HepG2 (cell line): ENCODE results near the gene ZAR1L. TPM values are rescaled to one million over a fixed set of nuclear protein-coding genes. Genes with fewer than 3 reads are reported as not detected.

ENCODE experiments used
- ATAC-seq: fragments of 200-7000 bp; cut with Tn5 transposase; 3 replicates; pipeline ENCODE4 v1.9.1; 2020; ENCODE audit warnings: mild to moderate bottlenecking, moderate library complexity
- BruUV-seq: library from RNA; stranded (reverse); fragments of 400-500 nt; replicated peaks from 2 replicates; lab custom pipeline; 2021; lab: Mats Ljungman, UMichigan
- CTCF ChIA-PET: fragments of 300-600 bp; formaldehyde crosslinking; extraction: SDS; loops from one replicate; lab custom pipeline; 2021; ENCODE audit warnings: low total read pairs, inconsistent platforms, low intra/inter-chr PET ratio; lab: Yijun Ruan, JAX
- POLR2A ChIA-PET: fragments of 350-600 bp; sonication (Branson Sonifier 250); formaldehyde crosslinking; loops from one replicate; lab custom pipeline; 2020; ENCODE audit warnings: antibody characterized with exemption, inconsistent platforms; lab: Yijun Ruan, JAX
- DNase-seq: peaks from one replicate; pipeline ENCODE4 v3.0.0-alpha.2; 2015; ENCODE audit warnings: low spot score
- FAIRE-seq: peaks from 3 replicates; lab custom pipeline; 2011; peaks lifted over from hg19 to GRCh38; lab: Jason Lieb, UNC
- H2AFZ ChIP-seq: one replicate; pipeline ENCODE4 v1.6.1; 2011; ENCODE audit warnings: low read length, inconsistent platforms
- H3K27ac ChIP-seq: fragments of 300-600 bp; 3 replicates; pipeline ENCODE4 v1.8.0; 2011; ENCODE audit warnings: mixed run types, mild to moderate bottlenecking, mixed read lengths, low read length, inconsistent platforms; ENCODE audit not compliant: insufficient read depth; ENCODE audit errors: extremely low read length
- H3K27me3 ChIP-seq, 2 experiments: fragments of 200-600 bp in 1 of 2; 2 replicates in 1 of 2; 3 replicates in 1 of 2; pipeline versions ENCODE4 v1.6.0 to v1.8.0; 2011; ENCODE audit warnings: low read length in 2 of 2, mild to moderate bottlenecking in 2 of 2, moderate library complexity in 2 of 2, inconsistent platforms in 1 of 2; ENCODE audit not compliant: insufficient read depth in 2 of 2, control insufficient read depth in 1 of 2
- H3K36me3 ChIP-seq, 2 experiments: fragments of 200-600 bp in 1 of 2; replicated peaks in 1 of 2; 2 replicates in 1 of 2; 3 replicates in 1 of 2; pipeline versions ENCODE4 v1.5.1 to v1.8.0; 2011; ENCODE audit warnings: low read length in 2 of 2, inconsistent platforms in 1 of 2; ENCODE audit not compliant: insufficient read depth in 2 of 2, control insufficient read depth in 1 of 2
- H3K4me1 ChIP-seq: 2 replicates; pipeline ENCODE4 v1.5.1; 2012; ENCODE audit warnings: low read length, inconsistent platforms; ENCODE audit not compliant: insufficient read depth
- H3K4me2 ChIP-seq: 2 replicates; pipeline ENCODE4 v1.6.0; 2011; ENCODE audit warnings: low read depth, low read length, inconsistent platforms
- H3K4me3 ChIP-seq, 3 experiments: fragments of 200-600 bp in 1 of 3; sonication (generic), shearing (Covaris generic) in 1 of 3; replicated peaks in 1 of 3; 2 replicates each; pipeline ENCODE4 v1.5.1; 2011 to 2016; ENCODE audit warnings: low read length in 3 of 3, inconsistent platforms in 2 of 3, low read depth in 2 of 3, mild to moderate bottlenecking in 2 of 3, control low read depth in 1 of 3, mixed read lengths in 1 of 3; ENCODE audit not compliant: insufficient read depth in 1 of 3
- H3K79me2 ChIP-seq: one replicate; pipeline ENCODE4 v1.6.1; 2011; ENCODE audit warnings: low read length, inconsistent platforms; ENCODE audit not compliant: insufficient read depth
- H3K9ac ChIP-seq: 2 replicates; pipeline ENCODE4 v1.6.0; 2011; ENCODE audit warnings: mild to moderate bottlenecking, low read depth, low read length, inconsistent platforms; ENCODE audit not compliant: insufficient read depth
- H3K9me3 ChIP-seq: 2 replicates; pipeline ENCODE4 v1.5.1; 2012; ENCODE audit warnings: mild to moderate bottlenecking, low read length
- H4K20me1 ChIP-seq: 2 replicates; pipeline ENCODE4 v1.6.0; 2011; ENCODE audit warnings: inconsistent platforms, mild to moderate bottlenecking, low read length, moderate library complexity; ENCODE audit not compliant: insufficient read depth
- ASH2L ChIP-seq: fragments of 300-600, 200-600 bp; sonication (generic); IDR thresholded peaks from 2 replicates; pipeline ENCODE4 v1.7.0; 2017; ENCODE audit warnings: low read depth, mild to moderate bottlenecking, moderate library complexity, mixed read lengths, low read length; ENCODE audit not compliant: insufficient read length
- DRAP1 ChIP-seq: IDR thresholded peaks from 2 replicates; pipeline ENCODE4 v1.6.1; 2016; ENCODE audit warnings: missing genetic modification reagents, missing compliant biosample characterization
- FOXO4 ChIP-seq: sonication (generic); formaldehyde crosslinking; conservative IDR thresholded peaks from 2 replicates; pipeline ENCODE4 v1.8.1; 2023; ENCODE audit warnings: missing genetic modification reagents
- HHEX ChIP-seq: IDR thresholded peaks from 2 replicates; pipeline ENCODE4 v1.6.1; 2016; ENCODE audit warnings: control low read depth
- HMG20A ChIP-seq: IDR thresholded peaks from 2 replicates; pipeline ENCODE4 v1.6.1; 2016; ENCODE audit warnings: borderline replicate concordance
- HNRNPH1 ChIP-seq: fragments of 200-400 bp; formaldehyde crosslinking; optimal IDR thresholded peaks from 2 replicates; pipeline ENCODE3; 2017; ENCODE audit warnings: mild to moderate bottlenecking, low read depth, low read length
- RBAK ChIP-seq: sonication (generic); formaldehyde crosslinking; IDR thresholded peaks from 2 replicates; pipeline ENCODE4 v1.5.1; 2020; ENCODE audit warnings: mild to moderate bottlenecking, missing genetic modification reagents
- RFXANK ChIP-seq: IDR thresholded peaks from 2 replicates; pipeline ENCODE4 v1.6.1; 2016
- TOE1 ChIP-seq: sonication (generic); formaldehyde crosslinking; IDR thresholded peaks from 2 replicates; pipeline ENCODE4 v1.4.0; 2020; ENCODE audit warnings: mild to moderate bottlenecking, missing genetic modification reagents
- TOPORS ChIP-seq: sonication (generic); formaldehyde crosslinking; IDR thresholded peaks from 2 replicates; pipeline ENCODE4 v1.8.0; 2023; ENCODE audit warnings: mild to moderate bottlenecking, missing genetic modification reagents
- U2AF1 ChIP-seq: fragments of 200-400 bp; formaldehyde crosslinking; optimal IDR thresholded peaks from 2 replicates; pipeline ENCODE3; 2017; ENCODE audit warnings: mild to moderate bottlenecking, low read depth, low read length
- YEATS2 ChIP-seq: sonication (generic); formaldehyde crosslinking; IDR thresholded peaks from 2 replicates; pipeline ENCODE4 v1.4.0; 2020; ENCODE audit warnings: missing genetic modification reagents, borderline replicate concordance
- ZBTB1 ChIP-seq: sonication (generic); formaldehyde crosslinking; IDR thresholded peaks from 2 replicates; pipeline ENCODE4 v1.4.0; 2020; ENCODE audit warnings: missing genetic modification reagents, borderline replicate concordance
- ZC3H4 ChIP-seq: sonication (generic); formaldehyde crosslinking; IDR thresholded peaks from 2 replicates; pipeline ENCODE4 v1.4.0; 2020; ENCODE audit warnings: missing genetic modification reagents, borderline replicate concordance
- ZFYVE20 ChIP-seq: sonication (generic); formaldehyde crosslinking; IDR thresholded peaks from 2 replicates; pipeline ENCODE4 v1.8.0; 2023; ENCODE audit warnings: low read depth, mild to moderate bottlenecking, moderate library complexity, missing genetic modification reagents, borderline replicate concordance
- ZMYM2 ChIP-seq: sonication (generic); formaldehyde crosslinking; IDR thresholded peaks from 2 replicates; pipeline ENCODE4 v1.8.0; 2022; ENCODE audit warnings: mild to moderate bottlenecking, missing genetic modification reagents
- ZNF441 ChIP-seq: sonication (generic); formaldehyde crosslinking; IDR thresholded peaks from 2 replicates; pipeline ENCODE4 v1.7.0; 2021; ENCODE audit warnings: missing genetic modification reagents, borderline replicate concordance
- ZNF800 ChIP-seq: sonication (generic); formaldehyde crosslinking; IDR thresholded peaks from 2 replicates; pipeline ENCODE4 v1.4.0; 2020; ENCODE audit warnings: missing genetic modification reagents
- WGBS: methylation state at CpG from one replicate; pipeline ENCODE4 v1.1.6; 2017; ENCODE audit warnings: low lambda C conversion rate; 5-methylcytosine and 5-hydroxymethylcytosine counted together
- in situ Hi-C: cut with HindIII; loops from 2 replicates; pipeline ENCODE4 v1.10.0; 2017; ENCODE audit warnings: low pct_unique_long_range_greater_than_20kb; ENCODE audit not compliant: extremely low pct_ligation_motif_present
- intact Hi-C: fragments of 100-400 bp; cut with micrococcal nuclease; formaldehyde crosslinking; loops from one replicate; pipeline ENCODE4 v1.10.0; 2022; ENCODE audit not compliant: unreplicated experiment
- polyA plus RNA-seq, 8 experiments: library from polyadenylated mRNA; depleted of rRNA in 3 of 8; stranded (reverse) in 7 of 8; unstranded in 1 of 8; fragments of >200 nt; fragmentation: Illumina TruSeq in 4 of 8; extraction: Trizol in 4 of 8; gene quantifications; 2 replicates each; pipeline versions ENCODE4 v1.2.1 to v1.2.3, GENCODE V29; 2011 to 2016; ENCODE audit warnings: low read depth in 4 of 8, missing spikeins in 1 of 8, mixed read lengths in 1 of 8; ENCODE audit not compliant: insufficient read depth in 1 of 8
- total RNA-seq, 5 experiments: library from RNA; depleted of rRNA; stranded (reverse); fragments of >200 nt; fragmentation: Illumina TruSeq; extraction: Trizol; gene quantifications; 2 replicates each; pipeline ENCODE4 v1.2.3, GENCODE V29; 2016; ENCODE audit warnings: low read depth in 1 of 5
- TF ChIP-seq, protein P1 (sequence below): sonication (generic); formaldehyde crosslinking; IDR thresholded peaks from 2 replicates; pipeline ENCODE4 v1.5.0; 2020; ENCODE audit warnings: missing genetic modification reagents, mild to moderate bottlenecking, borderline replicate concordance
- TF ChIP-seq, protein P2 (sequence below): sonication (generic); formaldehyde crosslinking; IDR thresholded peaks from 2 replicates; pipeline ENCODE4 v1.4.0; 2020; ENCODE audit warnings: missing genetic modification reagents

ZAR1L gene
- total and polyA plus RNA-seq, 2 of the 13 experiments (the other 11 are each of a cell fraction or from before 2014, with no cell fraction given) = 0.09 TPM; not detected in 1

DNA sequence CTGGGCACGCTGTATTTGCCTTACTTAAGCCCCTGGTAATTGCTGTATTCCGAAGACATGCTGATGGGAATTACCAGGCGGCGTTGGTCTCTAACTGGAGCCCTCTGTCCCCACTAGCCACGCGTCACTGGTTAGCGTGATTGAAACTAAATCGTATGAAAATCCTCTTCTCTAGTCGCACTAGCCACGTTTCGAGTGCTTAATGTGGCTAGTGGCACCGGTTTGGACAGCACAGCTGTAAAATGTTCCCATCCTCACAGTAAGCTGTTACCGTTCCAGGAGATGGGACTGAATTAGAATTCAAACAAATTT lies 821 bp upstream of the ZAR1L start:
- ChIA-PET CTCF (no interaction called here), POLR2A (interaction anchor here (1.4 to 2.3 kb wide), 7 partner anchors 10 to 151 kb away, joined by 5 to 36 read pairs (median 8); partner anchors contain the start of gene N4BP2L1)
- Histone ChIP-seq H3K27me3 (no peaks in the 10 kb centered on the region; a peak in 1 of 5 replicates), H4K20me1 (no peaks in the 10 kb centered on the region; the same call in 1 of the 2 replicates), H3K27ac (peak overlapping the region; percentile 75), H3K36me3 (peaks cover 0 to 5% of the 10 kb centered on the region in 2 experiments; a peak in 3 of 5 replicates), H3K79me2 (peaks cover 5% of the 10 kb centered on the region), H3K4me2 (peak overlapping the region; percentile 96), H3K9me3 (no peaks in the 10 kb centered on the region), H3K4me3 (peak overlapping the region; percentile 66 to 83 (median 72)), H2AFZ (peak overlapping the region; percentile 75), H3K9ac (peak overlapping the region; percentile 85), H3K4me1 (peaks cover 34% of the 10 kb centered on the region)
- in situ Hi-C loops = no loop called here
- intact Hi-C loops = loop anchor here (5.0 kb wide), 1 partner anchor 404 kb away; no protein-coding TSS in a partner anchor
- DNase-seq (no peak), FAIRE-seq (no peak), ATAC-seq (peak; percentile 66)
- no TSS peak for BruUV-seq
- WGBS = 1% methylated on average over 13 of the region's 13 CpGs
- TF ChIP-seq TOE1 (CRISPR knock-in tag) (no peak), ZMYM2 (CRISPR knock-in tag) (no peak), ZBTB1 (no peak), TOPORS (CRISPR knock-in tag) (no peak), ZNF441 (no peak), DRAP1 (0 out of 2 replicates have a peak, but pooled peaks have one; percentile 19), HNRNPH1 (no peak), ASH2L (no peak), RFXANK (CRISPR knock-in tag) (no peak), FOXO4 (CRISPR knock-in tag) (0 out of 2 replicates have a peak, but pooled peaks have one; percentile 15), YEATS2 (CRISPR knock-in tag) (0 out of 2 replicates have a peak, but pooled peaks have one; percentile 6), ZNF800 (CRISPR knock-in tag) (no peak), HHEX (CRISPR knock-in tag) (no peak), ZC3H4 (CRISPR knock-in tag) (no peak), RBAK (CRISPR knock-in tag) (no peak), HMG20A (CRISPR knock-in tag) (no peak), ZFYVE20 (CRISPR knock-in tag) (no peak), U2AF1 (no peak)
- TF ChIP-seq, protein P1, sequence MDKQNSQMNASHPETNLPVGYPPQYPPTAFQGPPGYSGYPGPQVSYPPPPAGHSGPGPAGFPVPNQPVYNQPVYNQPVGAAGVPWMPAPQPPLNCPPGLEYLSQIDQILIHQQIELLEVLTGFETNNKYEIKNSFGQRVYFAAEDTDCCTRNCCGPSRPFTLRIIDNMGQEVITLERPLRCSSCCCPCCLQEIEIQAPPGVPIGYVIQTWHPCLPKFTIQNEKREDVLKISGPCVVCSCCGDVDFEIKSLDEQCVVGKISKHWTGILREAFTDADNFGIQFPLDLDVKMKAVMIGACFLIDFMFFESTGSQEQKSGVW (CRISPR knock-in tag) = no peak
- TF ChIP-seq, protein P2, sequence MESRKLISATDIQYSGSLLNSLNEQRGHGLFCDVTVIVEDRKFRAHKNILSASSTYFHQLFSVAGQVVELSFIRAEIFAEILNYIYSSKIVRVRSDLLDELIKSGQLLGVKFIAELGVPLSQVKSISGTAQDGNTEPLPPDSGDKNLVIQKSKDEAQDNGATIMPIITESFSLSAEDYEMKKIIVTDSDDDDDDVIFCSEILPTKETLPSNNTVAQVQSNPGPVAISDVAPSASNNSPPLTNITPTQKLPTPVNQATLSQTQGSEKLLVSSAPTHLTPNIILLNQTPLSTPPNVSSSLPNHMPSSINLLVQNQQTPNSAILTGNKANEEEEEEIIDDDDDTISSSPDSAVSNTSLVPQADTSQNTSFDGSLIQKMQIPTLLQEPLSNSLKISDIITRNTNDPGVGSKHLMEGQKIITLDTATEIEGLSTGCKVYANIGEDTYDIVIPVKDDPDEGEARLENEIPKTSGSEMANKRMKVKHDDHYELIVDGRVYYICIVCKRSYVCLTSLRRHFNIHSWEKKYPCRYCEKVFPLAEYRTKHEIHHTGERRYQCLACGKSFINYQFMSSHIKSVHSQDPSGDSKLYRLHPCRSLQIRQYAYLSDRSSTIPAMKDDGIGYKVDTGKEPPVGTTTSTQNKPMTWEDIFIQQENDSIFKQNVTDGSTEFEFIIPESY = no peak
